Stimulated activated naive CD4-positive, alpha-beta T cell (primary cell): ENCODE data around the gene KDF1.

ENCODE experiments used
- DNase-seq, 6 experiments: peaks; one replicate each; lab custom pipeline; 2025; lab: John Stamatoyannopoulos, UW

Gene KDF1

GRCh38 chr1:26915204-26915842 lies 44.9 kb downstream of the KDF1 start:
- DNase-seq, result no peak

GRCh38 chr1:26913754-26914619 lies 46.3 kb downstream of the KDF1 start, which contains the start of gene NR0B2:
Gene NR0B2 (minus strand): TSS chr1:26913975. CDS start chr1:26913940, 35 bp downstream.
- no peak for DNase-seq

GRCh38 chr1:26913389-26913753 lies 46.9 kb downstream of the KDF1 start:
- DNase-seq, result no peak

GRCh38 chr1:26912147-26912490 lies 48.1 kb downstream of the KDF1 start:
- no peak for DNase-seq

GRCh38 chr1:26911399-26912146 lies 48.7 kb downstream of the KDF1 start:
- DNase-seq, result no peak

- no peak for DNase-seq
Measured at GRCh38 chr1:26910343-26911160, 49.7 kb downstream of the KDF1 start.

- DNase-seq, result no peak
Measured at GRCh38 chr1:26909951-26910342, 50.3 kb downstream of the KDF1 start.

- no peak for DNase-seq
Measured at GRCh38 chr1:26907071-26907917, 53.0 kb downstream of the KDF1 start.

GRCh38 chr1:26900815-26901511 lies 59.3 kb downstream of the KDF1 start:
- DNase-seq, result no peak

- DNase-seq, result peak; percentile 73 to 88 (median 84)
Measured at GRCh38 chr1:26900001-26900814, 60.1 kb downstream of the KDF1 start, which contains the start of gene GPATCH3. Gene GPATCH3 (minus strand): TSS chr1:26900467. CDS start chr1:26900442, 25 bp downstream.
